ELF-1 (cell line): Measurements from ENCODE around the gene RPN1.

Experiments used
- DNase-seq: peaks from one replicate; pipeline ENCODE4 v3.0.0-alpha.2; 2016; ENCODE audit warnings: low read depth, low spot score

RPN1 gene

DNA sequence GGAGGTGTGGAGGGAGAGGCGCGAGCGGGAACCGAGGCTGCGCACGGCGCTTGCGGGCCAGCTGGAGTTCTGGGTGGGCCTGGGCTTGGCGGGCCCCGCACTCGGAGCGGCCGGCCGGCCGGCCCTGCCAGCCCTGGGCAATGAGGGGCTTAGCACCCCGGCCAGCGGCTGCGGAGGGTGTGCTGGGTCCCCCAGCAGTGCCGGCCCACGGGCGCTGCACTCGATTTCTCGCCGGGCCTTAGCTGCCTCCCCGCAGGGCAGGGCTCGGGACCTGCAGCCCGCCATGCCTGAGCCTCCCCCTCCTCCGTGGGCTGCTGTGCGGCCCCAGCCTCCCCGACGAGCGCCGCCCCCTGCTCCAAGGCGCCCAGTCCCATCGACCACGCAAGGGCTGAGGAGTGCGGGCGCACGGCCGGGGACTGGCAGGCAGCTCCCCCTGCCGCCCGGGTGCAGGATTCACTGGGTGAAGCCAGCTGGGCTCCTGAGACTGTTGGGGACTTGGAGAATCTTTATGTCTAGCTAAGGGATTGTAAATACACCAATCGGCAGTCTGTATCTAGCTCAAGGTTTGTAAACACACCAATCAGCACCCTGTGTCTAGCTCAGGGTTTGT, 2.9 kb upstream of the RPN1 start:
- peak; percentile 61 for DNase-seq

DNA sequence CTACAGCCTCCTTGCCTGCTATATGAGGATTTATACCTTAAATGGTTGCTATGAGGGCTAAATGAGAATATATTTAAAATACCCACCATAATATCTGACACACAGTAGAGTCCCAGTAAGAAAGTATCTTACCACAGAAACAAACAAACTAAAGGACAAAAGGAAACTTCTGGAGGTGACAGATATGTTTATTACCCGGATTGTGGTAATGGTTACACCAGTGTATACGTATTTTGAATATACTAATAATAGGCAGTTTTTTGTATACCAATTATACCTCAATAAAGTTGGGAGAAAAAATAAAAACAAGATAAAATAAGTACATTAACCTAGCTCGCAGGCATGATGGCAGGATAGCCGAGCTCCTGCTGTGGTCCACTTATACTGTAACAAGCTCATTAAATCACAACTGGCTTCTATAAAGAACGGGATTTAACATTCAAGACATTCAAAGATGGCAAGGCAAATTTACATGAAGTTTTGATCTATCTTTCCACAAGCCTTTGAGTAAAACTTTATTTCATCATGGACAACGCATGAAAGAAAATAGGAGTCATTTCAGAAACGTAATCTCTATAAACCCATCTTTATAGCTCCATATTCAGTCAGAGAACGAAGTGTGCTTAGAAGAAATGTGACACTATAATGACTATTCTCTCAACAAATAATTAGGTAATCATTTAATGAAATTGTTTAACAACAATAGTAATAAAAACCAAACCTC, 1.5 kb downstream of the RPN1 start:
- DNase-seq, result no peak

DNA sequence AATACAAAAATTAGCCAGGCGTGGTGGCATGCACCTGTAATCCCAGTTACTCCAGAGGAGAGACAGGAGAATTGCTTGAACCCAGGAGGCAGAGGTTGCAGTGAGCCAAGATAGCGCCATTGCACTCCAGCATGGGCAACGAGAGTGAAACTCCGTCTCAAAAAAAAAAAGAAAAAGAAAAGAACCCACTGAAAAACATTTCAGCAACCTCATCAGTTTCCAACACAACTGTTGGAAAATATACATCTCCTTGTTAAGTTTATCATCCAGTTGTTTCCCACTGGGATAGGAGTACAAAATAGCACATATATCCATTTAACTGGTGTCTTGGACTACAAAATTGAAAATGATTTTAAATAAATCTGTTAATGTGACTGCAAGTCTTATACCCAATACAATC, 2.2 kb downstream of the RPN1 start:
- no peak for DNase-seq

DNA sequence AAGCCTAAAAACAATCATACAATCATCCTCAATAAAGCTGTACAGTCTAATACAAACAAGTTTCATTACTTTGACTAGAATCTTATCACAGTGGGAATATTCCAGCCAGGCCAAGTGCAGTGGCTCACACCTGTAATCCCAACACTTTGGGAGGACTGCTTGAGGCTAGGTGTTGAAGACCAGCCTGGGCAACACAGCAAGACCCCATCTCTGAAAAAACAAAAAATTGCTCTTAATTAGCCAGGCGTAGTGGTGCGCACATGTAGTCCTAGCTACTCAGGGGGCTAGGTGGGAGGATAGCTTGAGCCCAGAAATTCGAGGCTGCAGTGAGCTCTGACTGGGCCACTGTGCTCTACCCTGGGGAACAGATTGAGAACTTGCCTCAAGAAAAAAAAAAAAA, 3.3 kb downstream of the RPN1 start:
- no peak for DNase-seq

DNA sequence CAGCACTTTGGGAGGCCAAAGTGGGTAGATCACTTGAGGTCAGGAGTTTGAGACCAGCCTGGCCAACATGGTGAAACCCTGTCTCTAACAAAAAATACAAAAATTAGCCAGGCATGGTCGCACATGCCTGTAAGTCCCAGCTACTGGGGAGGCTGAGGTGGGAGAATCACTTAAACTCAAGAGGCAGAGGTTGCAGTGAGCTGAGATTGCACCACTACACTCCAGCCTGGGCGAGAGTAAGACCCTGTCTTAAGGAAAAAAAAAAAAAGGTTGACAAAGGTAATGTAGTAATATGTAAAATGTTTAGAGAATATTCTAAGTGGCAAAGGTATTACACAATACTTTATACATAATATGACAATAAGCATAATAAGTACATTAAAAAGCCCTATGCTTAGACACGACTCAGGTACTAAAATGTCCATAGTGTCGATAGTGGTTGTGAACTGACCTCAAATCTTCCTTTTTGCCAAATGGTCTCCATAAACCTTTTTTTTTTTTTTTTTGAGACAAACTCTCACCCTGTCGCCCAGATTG, 16.5 kb downstream of the RPN1 start:
- DNase-seq, result no peak

DNA sequence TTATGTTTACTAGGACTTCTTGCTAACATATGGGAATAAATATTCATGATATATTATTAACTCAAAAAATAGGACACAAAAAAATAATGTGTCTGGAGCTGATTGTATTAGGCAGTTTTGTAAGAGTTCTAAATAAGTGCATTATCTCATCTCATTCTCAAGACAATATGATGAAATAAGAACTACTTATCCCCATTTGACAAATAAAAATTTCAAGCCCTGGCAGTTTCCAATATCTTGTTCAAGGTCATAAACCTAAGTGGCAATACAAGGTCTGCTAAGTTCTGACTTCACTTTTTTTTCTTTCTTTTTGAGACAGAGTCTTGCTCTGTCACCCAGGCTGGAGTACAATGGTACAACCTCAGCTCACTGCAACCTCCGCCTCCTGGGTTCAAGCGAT, 18.3 kb downstream of the RPN1 start:
- no peak for DNase-seq

DNA sequence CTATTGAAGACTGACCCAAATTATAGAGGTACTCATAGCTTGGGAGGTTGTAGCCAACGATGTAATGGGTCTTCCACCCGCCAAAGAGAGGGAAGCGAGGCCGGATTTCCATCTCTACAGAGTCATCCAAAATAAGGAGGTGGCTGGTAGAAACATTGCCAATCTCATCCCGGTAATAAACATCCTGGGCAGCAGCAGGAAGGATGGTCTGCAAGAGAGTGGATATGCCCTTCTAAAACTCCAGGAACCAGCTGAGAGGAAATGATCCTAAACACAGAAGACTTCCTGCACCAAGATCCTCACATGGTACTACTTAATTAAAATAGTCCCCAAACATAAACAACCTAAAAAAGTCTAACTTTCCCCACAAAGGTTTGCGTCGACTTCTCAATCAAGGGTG, 20.7 kb downstream of the RPN1 start:
- DNase-seq, result no peak

DNA sequence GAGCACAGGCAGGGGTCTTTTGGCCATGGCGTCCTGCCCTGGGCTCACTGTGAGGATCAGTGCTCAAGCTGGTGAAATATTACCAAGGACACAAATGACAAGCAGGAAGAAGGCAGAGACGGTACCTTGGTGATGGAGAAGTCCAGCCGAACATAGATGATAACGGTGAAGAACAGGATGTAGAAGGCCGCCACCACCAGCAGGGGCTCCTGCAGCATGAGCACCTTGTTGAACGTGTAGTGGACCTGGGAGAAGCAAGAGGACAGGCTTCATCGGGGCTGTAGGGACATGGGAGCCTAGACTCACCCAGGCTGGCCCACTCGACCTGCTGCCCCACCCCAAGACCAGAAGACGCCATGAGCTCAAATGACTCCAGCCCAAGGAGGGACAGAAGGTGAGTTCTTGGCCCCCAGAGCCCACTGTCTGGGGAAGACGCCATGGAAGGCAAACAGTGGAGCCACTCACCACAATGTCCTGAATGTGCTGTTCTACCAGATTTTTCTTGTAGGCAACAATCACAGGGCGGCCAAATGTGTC, 25.1 kb downstream of the RPN1 start:
- DNase-seq, result no peak

DNA sequence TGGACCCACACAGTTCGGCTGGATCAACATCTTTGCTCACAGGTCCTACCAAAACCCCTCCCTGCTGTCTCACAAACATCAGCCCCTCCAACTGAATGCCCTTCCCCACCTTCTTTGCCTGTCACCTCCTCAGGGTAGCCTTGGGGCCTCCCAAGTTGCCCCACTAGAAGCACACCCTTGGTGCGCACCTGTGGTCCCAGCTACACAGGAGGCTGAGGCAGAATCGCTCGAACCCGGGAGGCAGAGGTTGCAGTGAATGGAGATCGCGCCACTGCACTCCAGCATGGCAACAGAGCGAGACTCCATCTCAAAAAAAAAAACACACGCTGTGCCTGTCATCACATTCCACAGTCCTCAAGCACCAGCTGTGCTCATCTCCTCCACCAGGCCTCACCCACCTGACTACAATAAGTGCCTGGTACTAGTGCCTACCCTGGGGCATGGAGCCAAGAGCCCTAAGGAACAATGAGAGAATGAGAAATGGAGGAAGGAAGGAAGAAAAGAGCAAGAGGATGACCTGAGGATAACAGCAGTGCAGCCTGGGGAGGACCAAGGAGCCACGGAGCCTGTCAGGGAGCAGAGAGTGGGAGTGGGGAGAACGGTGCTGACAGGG, 26.0 kb downstream of the RPN1 start:
- DNase-seq, result no peak

DNA sequence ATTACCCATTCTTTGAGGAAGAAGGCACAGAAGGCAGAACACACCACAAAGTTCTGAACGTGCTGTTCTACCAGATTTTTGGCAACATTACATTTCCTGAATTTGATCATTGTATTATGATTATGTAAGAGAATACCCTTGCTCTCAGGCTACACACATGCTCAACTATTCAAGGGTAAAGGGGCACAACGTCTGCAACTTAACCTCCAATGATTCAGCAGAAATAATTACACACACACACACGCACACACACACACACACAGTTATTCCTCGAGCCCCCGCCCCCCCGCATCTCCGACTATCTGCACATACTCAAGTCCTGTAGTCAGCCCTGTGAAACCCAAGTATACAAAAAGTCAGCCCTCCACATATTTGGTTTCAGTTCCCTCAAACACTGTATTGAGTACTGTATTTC, 26.8 kb downstream of the RPN1 start:
- no peak for DNase-seq

DNA sequence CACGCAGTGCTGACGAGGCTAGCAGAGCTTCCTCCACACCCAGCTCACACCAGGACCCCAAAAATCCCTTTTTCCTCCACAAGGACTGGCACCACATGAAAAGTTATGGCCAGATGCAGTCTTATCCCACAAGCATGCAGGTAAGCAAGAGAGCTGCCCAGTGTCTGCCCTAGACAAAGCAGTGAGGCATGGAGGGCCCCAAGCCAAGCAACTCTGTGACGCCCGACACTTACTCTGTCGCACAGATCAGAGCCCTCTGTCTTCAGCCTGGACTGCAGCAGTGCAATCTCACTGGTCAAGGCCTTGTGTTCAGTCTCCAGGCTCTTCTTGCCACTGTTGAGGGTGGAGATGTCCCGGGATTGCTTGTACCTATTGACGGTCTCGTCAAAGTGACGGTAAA, 28.7 kb downstream of the RPN1 start:
- DNase-seq, result no peak

DNA sequence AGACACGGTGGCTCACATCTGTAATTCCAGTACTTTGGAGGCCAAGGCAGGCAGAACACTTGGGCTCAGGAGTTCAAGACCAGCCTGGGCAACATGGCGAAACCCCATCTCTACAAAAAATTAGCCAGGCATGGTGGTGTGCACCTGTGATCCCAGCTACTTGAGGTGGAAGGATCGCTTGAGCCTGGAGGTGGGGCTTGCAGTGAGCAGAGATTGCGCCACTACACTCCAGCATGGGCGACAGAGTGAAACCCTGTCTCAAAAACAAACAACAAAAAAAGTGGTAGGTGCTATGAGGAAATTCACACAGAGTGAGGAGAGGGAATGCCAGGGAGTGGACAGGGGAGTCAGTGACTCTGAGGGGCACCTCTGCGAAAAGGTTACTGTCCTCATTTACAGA, 29.4 kb downstream of the RPN1 start:
- no peak for DNase-seq

DNA sequence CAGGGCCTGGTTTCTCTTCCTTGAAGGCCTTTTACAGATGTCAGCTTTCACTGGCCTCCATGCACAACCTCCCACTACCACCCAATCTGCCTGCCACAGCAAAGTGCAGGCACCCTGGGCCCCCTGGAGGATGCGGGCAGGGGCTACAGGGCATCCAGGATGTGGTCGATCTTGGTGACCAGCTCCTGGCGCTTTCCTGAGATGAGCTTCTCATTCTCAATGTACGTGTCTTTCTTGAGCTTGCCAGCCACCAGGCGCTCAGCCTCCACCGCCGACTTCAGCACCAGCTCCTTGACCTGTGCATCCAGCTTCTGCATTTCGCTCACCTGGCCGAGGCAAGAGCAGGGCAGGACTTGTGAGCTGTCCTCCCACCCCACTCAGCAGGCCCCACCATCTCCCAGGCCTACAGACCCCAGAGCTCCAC, 30.3 kb downstream of the RPN1 start:
- DNase-seq, result no peak

DNA sequence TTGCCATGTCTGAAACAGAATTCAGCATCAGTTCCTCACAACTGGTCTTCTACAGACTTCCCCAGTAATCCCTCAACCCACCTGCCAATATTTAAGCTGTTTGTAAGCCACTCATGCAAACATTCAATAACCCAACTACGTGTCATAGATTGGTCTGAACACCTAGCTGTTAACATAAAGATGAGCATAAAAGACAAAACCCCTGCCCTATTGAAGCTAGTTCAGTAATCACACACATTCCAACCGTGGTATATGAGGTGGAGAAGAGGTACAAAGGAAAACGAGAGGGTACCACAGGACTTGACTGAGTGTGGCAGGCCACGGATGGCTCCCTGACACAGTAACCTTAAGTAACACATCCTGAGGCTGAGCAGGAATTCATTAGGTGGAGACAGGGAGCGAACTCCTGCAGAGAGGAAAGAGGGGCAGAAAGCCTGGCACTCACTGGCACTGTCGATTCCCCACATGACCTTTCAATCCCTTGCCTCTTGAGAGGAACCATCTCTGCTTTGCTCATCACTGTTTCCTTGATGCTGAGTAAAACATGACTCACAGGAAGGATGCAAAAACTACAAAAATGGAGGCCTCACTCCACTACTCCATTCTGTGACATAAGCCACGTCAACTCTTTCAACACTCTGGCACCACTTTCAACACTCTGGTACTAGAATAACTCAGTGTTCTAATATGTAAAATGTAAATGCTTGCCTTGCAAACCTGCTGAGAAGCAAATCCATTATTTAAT, 31.3 kb downstream of the RPN1 start:
- no peak for DNase-seq

DNA sequence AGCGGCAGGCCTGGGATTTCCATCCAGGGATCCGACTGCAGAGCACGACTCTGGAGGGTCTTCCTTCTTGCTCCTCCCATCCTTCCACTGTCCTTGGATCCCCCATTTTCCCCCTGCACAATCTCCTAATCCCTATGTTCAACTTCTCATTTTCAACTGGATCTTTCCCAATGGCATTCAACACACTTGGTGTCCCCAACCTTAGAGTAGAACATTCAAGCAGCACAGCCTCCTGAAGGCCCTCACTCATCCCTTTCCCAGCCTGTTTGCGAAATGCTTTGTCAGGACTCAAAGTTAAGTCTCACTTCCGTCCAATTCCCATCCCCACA, 32.3 kb downstream of the RPN1 start:
- DNase-seq, result no peak

DNA sequence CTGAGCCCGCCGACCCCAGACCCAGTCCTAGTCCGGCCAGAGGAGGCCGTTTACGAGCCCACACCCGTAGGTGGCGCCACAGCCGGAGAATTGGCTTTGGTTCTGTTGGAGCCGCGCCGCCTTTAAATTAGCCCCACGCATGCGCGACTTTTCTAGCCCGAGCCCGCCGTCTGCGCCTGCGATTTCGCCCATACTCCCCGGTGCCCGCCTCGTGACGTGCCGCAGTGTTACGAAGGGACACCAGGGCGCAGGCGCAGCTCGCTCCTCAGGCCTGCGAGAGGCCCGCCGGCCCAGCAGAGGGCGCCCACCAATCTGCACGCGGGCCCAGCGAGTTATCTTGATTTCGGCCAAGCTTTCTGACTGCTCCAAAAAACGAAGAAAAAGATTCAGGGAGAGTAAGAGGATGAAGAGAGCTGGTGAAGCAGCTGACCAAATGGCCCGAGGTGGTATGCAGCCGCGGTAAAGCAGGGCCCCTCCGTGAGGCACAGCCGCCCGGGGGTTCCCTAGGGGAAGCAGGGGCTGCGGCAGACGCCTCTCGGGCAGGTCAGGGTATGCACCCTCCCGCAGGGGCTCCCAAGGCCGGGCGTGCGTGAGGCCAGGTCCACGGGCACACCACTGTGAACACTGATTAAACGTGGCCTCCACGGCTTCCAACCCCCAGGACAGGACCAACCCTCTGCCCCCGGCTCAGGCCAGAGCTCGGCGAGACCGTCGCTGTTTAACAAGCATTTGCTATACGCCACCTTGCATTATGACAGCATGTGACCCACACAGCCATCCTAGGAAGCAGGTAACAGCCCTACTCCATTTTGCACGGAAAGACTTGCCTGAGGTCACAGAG, 32.8 kb downstream of the RPN1 start:
- DNase-seq, result peak; percentile 98

DNA sequence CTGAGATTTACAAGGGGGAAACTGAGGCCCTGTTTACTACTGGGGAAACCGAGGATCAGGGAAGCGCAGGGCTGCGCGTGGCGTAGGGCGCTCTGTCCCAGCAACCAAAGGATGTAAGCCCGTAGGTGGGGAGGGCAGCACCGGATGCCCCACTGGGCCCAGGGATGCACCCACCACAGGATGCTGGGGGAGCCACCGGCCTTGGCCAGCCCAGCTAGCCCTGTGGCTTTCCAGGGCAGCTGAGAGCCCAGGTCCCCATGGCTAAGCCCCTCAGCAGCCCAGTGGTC, 33.4 kb downstream of the RPN1 start:
- no peak for DNase-seq

DNA sequence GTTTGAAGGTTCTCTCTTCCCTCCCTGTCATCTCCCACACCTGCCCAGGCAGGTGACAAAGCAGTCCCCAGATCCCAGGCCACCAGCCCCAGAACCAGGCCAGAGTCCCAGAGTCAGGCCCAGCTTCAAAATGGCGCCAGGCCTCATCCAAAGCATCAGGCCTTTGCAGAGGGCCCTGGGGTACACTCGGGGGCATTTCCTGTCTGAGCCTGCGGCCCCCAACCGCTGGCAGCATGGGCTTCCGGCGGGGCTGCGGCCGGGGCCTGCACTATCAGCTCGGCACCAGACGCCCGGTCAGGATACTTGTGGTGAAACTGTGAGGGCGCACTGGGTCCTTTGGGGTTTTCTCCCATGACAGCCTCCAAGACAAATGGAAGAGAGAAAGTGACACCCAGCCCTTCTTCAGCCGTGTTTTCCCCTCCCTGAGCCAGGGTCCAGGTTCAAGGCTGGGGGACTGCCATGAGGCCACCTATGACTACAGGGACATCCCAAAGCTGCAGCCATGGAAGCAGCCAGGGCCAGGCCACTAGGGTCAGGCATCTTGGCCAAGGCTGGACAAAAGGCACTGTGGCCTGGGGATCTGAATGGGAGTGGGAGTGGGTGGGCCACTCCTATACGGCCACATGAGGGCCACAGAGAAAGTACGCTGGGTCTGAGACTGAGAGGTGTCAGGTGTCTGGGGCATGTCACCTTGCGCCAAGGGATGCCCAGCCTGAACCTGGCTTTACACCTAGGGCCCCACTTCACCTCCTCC, 33.9 kb downstream of the RPN1 start:
- no peak for DNase-seq

DNA sequence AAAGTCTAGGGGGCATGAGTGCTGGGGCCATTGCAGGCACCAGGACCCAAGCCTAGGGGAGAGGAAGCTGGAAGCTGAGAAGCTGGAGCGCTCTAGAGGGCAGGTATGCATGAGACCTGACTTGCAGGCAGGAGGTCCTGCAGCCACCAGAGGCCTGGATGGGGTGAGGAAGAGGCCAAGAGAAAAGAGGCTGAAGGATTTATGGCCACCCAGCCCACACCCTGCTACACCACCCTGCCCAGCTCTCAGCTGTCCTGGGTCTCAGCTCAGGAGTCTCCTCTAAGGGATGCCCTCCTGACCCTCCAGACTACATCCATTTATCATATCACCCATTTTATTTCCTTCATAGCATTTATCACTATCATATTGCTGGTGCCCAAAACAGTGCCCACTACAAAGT, 36.5 kb downstream of the RPN1 start:
- DNase-seq, result no peak

DNA sequence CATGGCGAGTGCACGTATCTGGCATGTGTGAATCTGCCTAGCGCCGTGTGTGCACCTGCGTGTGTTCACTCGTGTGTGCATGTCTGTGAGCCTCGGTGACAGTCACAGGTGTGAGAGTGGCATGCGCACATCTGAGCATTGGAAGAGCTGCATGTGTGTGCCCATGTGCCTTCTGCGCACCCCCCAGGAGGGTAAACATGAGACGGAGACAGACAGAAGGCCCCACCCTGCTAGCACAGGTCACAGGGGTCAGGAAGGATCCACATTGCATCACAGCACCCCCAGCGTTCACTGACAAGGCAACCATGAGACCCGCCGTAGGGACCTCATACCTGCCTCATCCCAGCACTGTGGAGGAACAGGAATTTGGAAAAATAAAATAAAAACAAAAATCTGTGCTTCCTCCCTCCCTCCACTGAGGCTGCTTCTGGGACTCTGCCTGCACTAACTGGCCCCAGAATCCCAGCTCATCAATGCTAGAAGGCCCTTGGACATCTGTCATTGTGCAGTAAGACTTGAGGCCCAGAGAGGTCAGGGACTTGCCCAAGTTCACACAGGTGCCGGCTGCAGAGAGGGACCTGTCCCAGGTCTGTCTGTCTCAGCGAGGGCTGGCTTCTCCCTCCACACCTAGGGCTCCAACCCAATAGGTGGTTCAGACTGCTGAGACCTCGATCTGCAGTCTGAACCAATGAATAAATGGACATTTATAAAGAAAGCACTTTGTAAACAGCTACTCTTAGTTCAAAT, 37.4 kb downstream of the RPN1 start:
- no peak for DNase-seq
